Stimulated activated naive CD8-positive, alpha-beta T cell treated with anti-CD3 and anti-CD28 coated beads, Interleukin-15, Interleukin-2, amounts not matched to agents 100 ng/mL and 50 ng/mL, for 24 hours (primary cell): ENCODE data around the gene SLC6A17.

ENCODE experiments used
- H3K27ac Mint-ChIP-seq: one replicate; pipeline ENCODE4 v1.8.0; 2021; ENCODE audit warnings: mild to moderate bottlenecking, mixed read lengths
- H3K27me3 Mint-ChIP-seq: one replicate; pipeline ENCODE4 v1.8.0; 2021; ENCODE audit warnings: mixed read lengths
- H3K36me3 Mint-ChIP-seq: one replicate; pipeline ENCODE4 v1.8.0; 2021; ENCODE audit warnings: low read depth, mixed read lengths
- H3K4me1 Mint-ChIP-seq: one replicate; pipeline ENCODE4 v1.8.0; 2021; ENCODE audit warnings: low read depth, mixed read lengths
- H3K4me3 Mint-ChIP-seq: one replicate; pipeline ENCODE4 v1.8.0; 2021; ENCODE audit warnings: mild to moderate bottlenecking, mixed read lengths
- H3K9me3 Mint-ChIP-seq: one replicate; pipeline ENCODE4 v1.8.0; 2021; ENCODE audit warnings: mixed read lengths

Gene SLC6A17

GRCh38 chr1:110225756-110226404 lies 75.6 kb downstream of the SLC6A17 start:
- Mint-ChIP-seq H3K4me1 (no peaks in the 10 kb centered on the region), H3K27ac (no peak overlapping the region), H3K36me3 (peaks cover 19% of the 10 kb centered on the region), H3K9me3 (no peaks in the 10 kb centered on the region), H3K27me3 (no peaks in the 10 kb centered on the region), H3K4me3 (no peak overlapping the region)

GRCh38 chr1:110227774-110228173 lies 77.5 kb downstream of the SLC6A17 start:
- peaks cover 22% of the 10 kb centered on the region for H3K36me3 Mint-ChIP-seq
- no peaks in the 10 kb centered on the region for H3K4me1 Mint-ChIP-seq
- no peaks in the 10 kb centered on the region for H3K27me3 Mint-ChIP-seq
- H3K9me3 Mint-ChIP-seq = no peaks in the 10 kb centered on the region
- no peak overlapping the region for H3K4me3 Mint-ChIP-seq
- no peak overlapping the region for H3K27ac Mint-ChIP-seq

DNA sequence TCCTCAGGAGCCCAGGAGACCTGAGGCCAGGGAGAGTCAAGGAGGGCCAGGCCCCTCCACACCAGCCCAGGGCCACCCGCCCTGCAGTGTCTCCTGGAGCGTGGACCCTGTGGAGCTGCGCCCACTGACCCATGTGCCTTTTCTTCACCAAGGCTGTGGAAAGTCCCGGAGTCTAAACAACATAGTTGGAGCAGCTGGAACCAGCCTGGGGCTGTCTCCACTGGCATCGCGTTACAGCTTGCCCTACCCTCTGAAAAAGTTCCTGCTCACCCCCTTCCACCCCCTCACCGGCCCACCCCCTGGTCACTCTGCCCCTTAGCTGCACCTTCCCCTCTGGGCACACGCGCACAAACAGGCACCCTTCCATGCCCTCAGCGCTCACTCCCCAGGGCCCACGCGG lies 78.1 kb downstream of the SLC6A17 start:
- Mint-ChIP-seq H3K27ac (no peak overlapping the region), H3K36me3 (peaks cover 20% of the 10 kb centered on the region), H3K9me3 (no peaks in the 10 kb centered on the region), H3K27me3 (no peaks in the 10 kb centered on the region), H3K4me1 (no peaks in the 10 kb centered on the region), H3K4me3 (no peak overlapping the region)

- Mint-ChIP-seq H3K9me3 (no peaks in the 10 kb centered on the region), H3K4me3 (no peak overlapping the region), H3K36me3 (peaks cover 16% of the 10 kb centered on the region), H3K4me1 (no peaks in the 10 kb centered on the region), H3K27me3 (no peaks in the 10 kb centered on the region), H3K27ac (no peak overlapping the region)
These were observed 78.6 kb downstream of the SLC6A17 start for GRCh38 chr1:110228869-110229268.

DNA sequence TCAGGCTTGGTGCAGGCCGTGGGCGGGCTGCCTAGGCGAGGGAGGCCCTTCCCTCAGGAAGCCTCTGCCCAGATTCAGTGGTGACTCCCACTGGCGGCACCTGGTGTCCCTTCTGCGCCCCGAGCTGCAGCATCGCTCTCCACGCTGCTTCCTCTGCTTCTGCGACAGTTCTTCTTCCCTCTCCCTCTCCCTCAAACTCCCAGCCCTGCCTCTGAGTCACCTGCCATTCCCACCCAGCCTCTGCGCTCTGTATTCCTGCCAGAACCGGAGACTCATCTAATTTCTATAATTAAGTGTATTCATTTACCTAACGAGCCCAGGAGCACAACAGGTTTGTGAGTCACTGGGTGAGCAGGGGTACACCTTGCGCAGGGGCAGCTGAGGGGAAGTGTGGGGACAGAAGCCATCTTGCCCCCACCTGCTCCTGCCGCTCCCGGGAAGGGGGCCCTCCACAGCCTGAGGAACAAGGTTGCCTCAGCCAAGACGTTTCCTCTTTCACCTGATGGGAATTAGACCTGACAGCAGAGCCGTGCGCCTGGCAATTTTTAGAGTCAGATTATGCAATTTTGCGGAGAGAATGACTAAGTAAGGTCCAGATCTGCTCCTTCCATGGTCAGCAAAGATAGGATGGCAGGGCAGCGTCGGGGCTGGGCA lies 79.2 kb downstream of the SLC6A17 start:
- H3K9me3 Mint-ChIP-seq = no peaks in the 10 kb centered on the region
- peaks cover 3% of the 10 kb centered on the region for H3K4me1 Mint-ChIP-seq
- peaks cover 12% of the 10 kb centered on the region for H3K36me3 Mint-ChIP-seq
- H3K27me3 Mint-ChIP-seq = no peaks in the 10 kb centered on the region
- no peak overlapping the region for H3K27ac Mint-ChIP-seq
- H3K4me3 Mint-ChIP-seq = no peak overlapping the region

DNA sequence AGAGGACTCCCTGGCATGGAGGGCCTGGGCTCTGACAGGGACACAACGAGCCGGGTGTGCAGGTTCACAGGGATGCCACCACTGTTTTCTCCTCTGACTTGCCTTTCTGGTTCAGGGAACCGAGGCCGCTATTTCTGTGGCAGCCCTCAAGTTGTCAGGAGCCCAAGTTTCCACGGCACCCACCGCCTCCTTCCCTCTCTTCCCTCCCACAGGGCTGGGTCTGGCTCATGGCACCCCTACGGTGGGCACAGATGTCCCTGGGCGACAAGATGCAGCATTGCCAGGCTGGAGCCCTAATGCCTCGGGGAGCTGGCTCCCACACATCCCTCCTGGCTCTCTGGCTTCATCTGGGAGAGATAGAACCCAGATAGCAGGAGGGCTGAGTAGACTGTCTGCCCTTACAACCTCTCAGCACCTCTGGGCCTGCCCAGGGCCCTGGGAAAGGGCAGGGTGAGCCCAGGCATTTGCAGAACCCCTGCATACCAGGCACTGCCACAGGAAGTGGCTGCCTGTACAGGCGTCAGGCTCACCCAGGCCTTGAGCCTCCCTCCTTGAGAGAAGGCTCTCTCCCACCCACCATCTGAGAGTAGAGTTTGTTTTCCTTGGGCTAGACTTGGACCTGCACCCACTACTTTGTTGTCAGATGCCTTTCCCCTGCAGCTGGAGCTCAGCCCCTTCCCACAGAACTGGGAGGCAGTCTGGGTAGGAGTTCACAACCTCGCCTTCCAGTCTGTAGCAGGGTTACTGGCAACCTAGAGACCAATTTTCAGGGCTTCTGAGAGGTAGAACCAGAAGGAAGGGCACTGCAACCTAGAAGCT lies 80.3 kb downstream of the SLC6A17 start:
- H3K27ac Mint-ChIP-seq = peak overlapping the region; percentile 15
- no peaks in the 10 kb centered on the region for H3K27me3 Mint-ChIP-seq
- no peaks in the 10 kb centered on the region for H3K9me3 Mint-ChIP-seq
- peaks cover 14% of the 10 kb centered on the region for H3K4me1 Mint-ChIP-seq
- peaks cover 17% of the 10 kb centered on the region for H3K36me3 Mint-ChIP-seq
- no peak overlapping the region for H3K4me3 Mint-ChIP-seq

DNA sequence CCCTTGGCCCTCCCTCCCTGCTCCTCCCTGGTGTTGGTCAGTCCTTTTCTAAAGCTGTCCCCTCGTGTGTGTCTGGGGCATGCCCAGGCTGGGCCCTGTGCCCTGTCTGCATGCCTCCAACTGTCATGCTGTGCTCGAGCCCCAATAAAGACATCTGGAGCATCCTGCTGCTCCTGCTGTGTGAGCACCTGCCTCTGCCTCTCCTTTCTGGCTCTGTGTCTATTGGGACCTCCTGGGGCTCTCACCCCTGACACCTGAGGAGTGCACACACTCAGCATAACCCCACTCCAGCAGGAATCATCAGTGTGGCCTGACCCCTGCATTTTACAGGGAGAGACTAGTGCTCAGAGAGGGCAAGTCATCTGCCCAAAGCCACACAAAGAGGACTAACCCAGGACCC lies 83.6 kb downstream of the SLC6A17 start:
- Mint-ChIP-seq H3K9me3 (no peaks in the 10 kb centered on the region), H3K36me3 (peaks cover 18% of the 10 kb centered on the region), H3K27ac (no peak overlapping the region), H3K27me3 (no peaks in the 10 kb centered on the region), H3K4me3 (no peak overlapping the region), H3K4me1 (peaks cover 46% of the 10 kb centered on the region)

- Mint-ChIP-seq H3K27me3 (no peaks in the 10 kb centered on the region), H3K4me1 (peaks cover 55% of the 10 kb centered on the region), H3K36me3 (peaks cover 16% of the 10 kb centered on the region), H3K9me3 (no peaks in the 10 kb centered on the region), H3K27ac (peak overlapping the region; percentile 96), H3K4me3 (peak overlapping the region; percentile 25)
These were observed 84.4 kb downstream of the SLC6A17 start for GRCh38 chr1:110234691-110235090.

DNA sequence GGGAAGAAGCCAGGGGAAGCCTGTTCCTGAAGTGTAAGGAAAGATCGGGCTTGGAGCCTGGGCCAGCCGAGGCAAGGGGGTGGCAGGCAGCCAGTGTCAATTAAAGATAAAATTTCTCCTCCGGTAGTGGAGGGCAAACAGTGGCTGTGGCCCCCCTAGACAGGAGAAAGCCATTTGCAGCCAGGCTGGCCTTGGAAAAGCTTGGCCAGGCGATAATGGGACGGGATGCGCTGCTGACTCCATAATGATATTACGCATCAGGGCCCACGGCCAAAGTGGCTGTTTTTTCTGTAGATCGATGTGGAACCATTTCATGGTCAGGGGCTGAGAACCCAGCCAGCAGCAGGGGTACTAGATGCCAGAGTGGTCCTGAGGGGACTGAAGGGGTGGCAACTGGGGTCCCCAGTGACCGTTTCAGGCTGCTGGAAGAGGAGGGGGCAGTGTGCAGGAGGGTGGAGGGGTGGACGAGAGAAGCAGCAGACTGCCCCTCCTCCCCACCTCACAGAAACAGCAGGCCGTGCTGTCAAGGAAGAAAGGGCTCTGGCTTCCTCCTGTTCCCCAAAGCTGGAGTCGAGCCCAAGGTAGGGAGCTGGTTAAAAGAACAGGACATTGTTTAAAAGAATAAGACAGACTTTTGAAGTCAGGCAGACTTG lies 85.0 kb downstream of the SLC6A17 start:
- peaks cover 15% of the 10 kb centered on the region for H3K36me3 Mint-ChIP-seq
- peak overlapping the region; percentile 96 for H3K27ac Mint-ChIP-seq
- no peaks in the 10 kb centered on the region for H3K27me3 Mint-ChIP-seq
- peaks cover 59% of the 10 kb centered on the region for H3K4me1 Mint-ChIP-seq
- no peaks in the 10 kb centered on the region for H3K9me3 Mint-ChIP-seq
- H3K4me3 Mint-ChIP-seq = peak overlapping the region; percentile 25

DNA sequence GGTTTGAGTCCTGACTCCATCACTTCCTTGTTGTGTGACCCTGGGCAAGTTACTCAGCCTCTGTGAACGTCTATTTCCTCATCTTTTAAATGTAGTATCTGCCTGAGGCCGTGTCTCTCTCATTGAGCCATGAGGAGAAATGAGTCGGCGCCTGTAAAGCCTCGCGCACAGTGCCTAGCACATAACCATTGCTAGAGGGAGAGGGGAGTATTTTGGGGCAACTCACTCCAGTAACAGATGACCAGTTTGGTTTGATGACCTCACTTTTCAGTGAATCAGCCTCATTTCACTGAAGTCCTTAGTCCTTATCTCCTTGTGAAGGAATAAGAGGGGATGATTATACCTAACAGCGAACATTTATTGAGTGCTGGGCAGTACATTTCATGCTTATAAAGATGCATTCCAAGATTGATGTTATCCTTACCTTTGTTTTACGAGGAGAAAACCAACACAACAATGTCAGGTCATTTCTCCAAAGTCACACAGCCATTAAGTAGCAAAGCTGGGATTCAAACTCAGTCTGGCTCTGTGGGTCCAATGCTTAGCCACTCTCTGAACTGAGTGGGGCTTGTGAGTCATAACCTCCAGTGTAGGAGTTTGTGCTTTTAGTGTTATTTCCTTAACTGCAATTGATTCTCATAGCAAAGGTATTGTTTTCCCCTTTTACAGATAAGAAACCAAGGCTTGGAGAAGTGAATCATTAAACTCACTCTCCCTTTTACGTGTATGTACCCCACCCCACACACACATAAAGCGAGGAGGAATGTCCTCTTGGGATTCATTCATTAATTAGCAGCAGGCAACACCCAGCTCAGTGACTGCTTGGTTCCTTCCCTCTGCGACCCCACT lies 85.8 kb downstream of the SLC6A17 start:
- peaks cover 15% of the 10 kb centered on the region for H3K36me3 Mint-ChIP-seq
- H3K27ac Mint-ChIP-seq = peak overlapping the region; percentile 96
- peaks cover 59% of the 10 kb centered on the region for H3K4me1 Mint-ChIP-seq
- no peaks in the 10 kb centered on the region for H3K27me3 Mint-ChIP-seq
- H3K9me3 Mint-ChIP-seq = no peaks in the 10 kb centered on the region
- peak overlapping the region; percentile 55 for H3K4me3 Mint-ChIP-seq

- Mint-ChIP-seq H3K4me3 (peak overlapping the region; percentile 39), H3K27me3 (no peaks in the 10 kb centered on the region), H3K27ac (peak overlapping the region; percentile 70), H3K36me3 (peaks cover 13% of the 10 kb centered on the region), H3K9me3 (no peaks in the 10 kb centered on the region), H3K4me1 (peaks cover 59% of the 10 kb centered on the region)
These were observed 87.3 kb downstream of the SLC6A17 start for GRCh38 chr1:110237386-110238152.

DNA sequence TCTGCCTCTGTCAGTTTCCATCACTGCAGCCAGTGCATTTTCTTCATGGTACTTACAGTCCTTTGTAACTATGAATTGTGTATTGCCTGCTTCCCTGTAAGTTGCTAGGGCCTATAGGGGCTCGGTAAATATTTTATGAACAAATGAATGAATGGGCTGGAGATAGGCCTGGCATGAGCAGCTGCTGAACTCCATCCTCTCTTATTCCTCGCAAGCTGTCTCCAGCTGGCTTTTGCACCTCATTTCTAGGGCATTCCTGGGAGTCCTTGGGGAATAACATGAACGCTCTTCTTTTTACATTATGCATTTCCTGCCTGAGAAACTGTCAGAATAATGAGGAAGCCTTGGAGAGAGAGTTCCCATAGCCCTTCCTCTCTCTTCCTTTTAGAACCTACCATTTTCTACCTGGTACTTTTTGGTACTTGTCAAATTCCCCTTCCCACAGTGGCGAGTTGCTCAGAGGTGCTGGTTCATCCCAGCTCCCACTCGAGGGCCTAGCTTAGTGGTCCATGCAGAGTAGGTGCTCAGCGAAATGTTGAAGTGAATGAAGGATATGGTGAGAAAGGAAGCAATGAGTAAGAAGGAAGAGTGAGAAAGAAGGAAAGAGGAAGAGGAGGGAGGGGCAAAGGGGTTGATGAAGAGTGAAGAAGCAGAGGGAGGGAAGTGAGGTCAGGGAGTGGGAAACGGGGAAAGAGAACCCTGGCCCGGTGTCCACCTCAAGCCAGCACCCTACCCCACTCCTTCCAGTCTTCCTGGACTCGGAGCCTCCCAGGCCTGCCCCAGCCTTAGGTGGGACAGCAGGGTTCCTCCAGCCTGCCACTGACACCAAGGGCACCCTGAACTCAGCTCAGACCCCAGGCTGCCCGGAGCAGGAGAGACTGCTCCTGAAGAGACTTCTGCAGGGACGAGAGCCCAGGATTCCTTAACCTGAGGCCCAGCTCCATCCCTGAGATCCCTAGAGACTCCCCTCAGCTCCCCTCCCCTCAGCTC lies 89.4 kb downstream of the SLC6A17 start:
- Mint-ChIP-seq H3K4me3 (peak overlapping the region; percentile 15), H3K9me3 (no peaks in the 10 kb centered on the region), H3K36me3 (peaks cover 7% of the 10 kb centered on the region), H3K4me1 (peaks cover 68% of the 10 kb centered on the region), H3K27me3 (no peaks in the 10 kb centered on the region), H3K27ac (peak overlapping the region; percentile 42)
